Astrocyte of the spinal cord (primary cell): ENCODE results near the gene ZNF576.
A peak's percentile ranks its signal among the peaks of the same experiment; 100 is the strongest.

Source experiments
- DNase-seq: peaks from one replicate; pipeline ENCODE4 v3.0.0; 2011; ENCODE audit warnings: low read depth, low spot score
- H3K4me3 ChIP-seq: 2 replicates; pipeline ENCODE4 v1.5.1; 2011; ENCODE audit warnings: low read depth, mild to moderate bottlenecking, low read length, moderate library complexity
- in situ Hi-C: cut with HindIII; loops from 2 replicates; pipeline ENCODE4 v1.10.0; 2017; ENCODE audit warnings: low sequenced_read_pairs
- TF ChIP-seq, protein P1 (sequence below): IDR thresholded peaks from 2 replicates; pipeline ENCODE4 v1.5.1; 2012; ENCODE audit warnings: low read depth, mild to moderate bottlenecking, low read length, inconsistent platforms

The ZNF576 gene

DNA sequence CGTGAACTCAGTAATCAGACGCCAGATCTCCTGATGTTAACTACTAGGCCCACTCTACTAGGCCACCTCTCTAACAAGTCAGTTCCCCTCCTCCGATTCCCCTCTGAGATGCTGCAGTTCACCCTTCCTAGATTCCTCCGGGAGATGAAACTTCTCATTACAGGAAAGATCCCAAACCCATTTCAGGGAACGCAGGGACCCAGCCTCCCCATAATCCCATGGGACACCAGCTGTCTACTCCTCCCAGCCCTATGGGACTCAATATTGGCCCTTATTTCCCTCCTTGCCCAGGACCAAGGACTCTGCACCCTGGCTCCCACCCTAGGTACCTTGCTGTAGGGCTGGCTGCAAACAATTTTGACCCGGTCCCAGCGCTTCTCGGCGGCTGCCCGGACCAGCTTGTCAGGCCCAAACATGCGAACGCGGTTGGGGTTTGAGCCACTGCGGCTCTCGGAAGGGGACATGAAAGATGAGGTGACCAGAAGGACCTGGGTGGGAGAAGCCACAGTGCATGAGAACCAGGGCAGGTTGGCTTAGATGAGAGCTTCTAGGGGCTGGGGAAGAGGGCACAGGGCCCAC, 42.0 kb upstream of the ZNF576 start:
- in situ Hi-C loops, result no loop called here
- DNase-seq, result no peak
- TF ChIP-seq, protein P1, sequence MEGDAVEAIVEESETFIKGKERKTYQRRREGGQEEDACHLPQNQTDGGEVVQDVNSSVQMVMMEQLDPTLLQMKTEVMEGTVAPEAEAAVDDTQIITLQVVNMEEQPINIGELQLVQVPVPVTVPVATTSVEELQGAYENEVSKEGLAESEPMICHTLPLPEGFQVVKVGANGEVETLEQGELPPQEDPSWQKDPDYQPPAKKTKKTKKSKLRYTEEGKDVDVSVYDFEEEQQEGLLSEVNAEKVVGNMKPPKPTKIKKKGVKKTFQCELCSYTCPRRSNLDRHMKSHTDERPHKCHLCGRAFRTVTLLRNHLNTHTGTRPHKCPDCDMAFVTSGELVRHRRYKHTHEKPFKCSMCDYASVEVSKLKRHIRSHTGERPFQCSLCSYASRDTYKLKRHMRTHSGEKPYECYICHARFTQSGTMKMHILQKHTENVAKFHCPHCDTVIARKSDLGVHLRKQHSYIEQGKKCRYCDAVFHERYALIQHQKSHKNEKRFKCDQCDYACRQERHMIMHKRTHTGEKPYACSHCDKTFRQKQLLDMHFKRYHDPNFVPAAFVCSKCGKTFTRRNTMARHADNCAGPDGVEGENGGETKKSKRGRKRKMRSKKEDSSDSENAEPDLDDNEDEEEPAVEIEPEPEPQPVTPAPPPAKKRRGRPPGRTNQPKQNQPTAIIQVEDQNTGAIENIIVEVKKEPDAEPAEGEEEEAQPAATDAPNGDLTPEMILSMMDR, result no peak
- no peak overlapping the region for H3K4me3 ChIP-seq

DNA sequence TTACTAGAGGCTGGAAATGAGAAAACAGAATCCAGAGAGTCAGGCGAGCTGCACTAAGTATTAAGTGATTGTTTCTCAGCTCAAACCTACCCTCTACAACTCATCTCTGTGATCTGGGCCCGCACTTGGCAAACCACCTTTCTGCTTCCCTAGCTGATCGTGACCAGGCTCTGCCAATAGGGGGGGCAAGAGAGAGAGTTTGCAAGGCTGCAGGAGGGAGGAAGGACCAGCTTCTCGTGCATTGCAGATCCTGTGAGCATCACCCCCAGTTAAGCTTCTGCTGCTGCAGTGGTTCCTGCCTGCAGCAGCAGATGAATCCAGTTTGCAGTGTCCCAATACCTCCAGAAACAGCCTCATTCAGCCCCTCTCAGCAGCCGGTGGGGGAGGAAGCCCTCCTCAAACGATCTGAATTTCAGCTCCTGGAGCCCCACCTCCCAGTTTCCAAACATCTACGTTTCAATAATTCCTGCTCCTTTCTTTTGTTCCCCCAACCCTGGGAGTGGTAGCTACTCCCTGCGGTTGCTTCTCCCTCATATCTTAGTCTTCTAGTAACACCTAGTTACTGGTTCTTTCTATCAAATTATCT, 41.1 kb upstream of the ZNF576 start:
- peak; percentile 68 for DNase-seq
- in situ Hi-C loops, result no loop called here
- H3K4me3 ChIP-seq, result no peak overlapping the region
- TF ChIP-seq, protein P1, result peak; percentile 96

DNA sequence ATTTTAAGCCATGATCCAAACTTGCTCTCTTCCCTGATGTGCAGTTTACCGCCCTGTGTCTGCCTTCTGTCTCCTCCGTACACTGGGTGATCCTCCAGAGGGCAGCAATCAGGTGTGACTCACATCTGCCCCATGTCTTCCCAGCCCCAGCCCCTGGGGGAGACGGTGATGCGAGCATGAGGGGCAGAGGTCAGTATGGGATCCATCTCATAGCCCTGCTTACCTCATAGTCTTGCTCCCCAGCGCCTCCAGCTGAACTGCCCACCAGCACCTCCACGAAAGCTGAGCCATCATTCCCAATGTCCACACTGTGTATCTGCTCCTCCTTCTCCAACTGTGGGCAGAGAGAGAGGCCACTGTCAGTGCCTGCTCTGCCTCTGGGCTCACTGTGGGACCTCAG, 35.7 kb upstream of the ZNF576 start:
- peak; percentile 12 for DNase-seq
- H3K4me3 ChIP-seq, result no peak overlapping the region
- TF ChIP-seq, protein P1, result peak; percentile 33
- in situ Hi-C loops, result no loop called here

DNA sequence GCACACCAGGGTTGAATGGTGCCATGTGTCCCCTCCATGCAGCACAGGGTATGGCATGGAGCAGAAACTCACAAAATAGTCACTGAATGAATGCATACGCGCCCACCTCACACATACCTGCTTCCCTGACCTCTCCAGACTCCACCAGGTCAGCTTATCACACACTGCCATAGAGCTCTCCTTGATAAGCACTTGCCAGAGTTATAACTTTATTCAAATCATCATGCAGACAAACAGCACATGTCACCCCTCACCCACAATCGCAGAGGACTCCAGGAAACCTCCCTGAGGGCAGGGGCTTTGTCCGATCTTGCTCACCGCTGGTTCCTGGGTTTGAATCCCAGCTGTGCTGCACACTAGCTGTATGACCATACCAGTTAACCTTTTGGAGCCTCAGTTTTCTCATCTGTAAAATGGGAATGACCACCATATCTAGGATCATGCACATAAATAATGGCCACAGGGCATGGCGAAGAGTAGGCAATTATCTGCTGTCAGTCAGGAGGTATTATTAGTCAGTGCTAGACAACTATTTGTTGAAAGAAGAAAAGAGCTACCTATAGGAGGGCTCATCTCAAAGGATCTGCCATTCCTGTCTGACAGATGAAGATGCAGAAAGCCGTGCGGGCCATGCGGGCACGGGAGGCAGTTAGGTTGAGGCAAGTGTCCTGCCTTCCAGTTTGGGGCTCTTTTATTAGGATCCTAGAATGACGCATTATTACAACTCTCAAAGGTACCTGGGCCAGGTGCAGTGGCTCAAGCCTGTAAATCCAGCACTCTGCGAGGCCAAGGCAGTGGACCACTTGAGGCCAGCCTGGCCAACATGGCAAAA, 35.0 kb upstream of the ZNF576 start:
- in situ Hi-C loops, result no loop called here
- no peak for DNase-seq
- no peak overlapping the region for H3K4me3 ChIP-seq
- TF ChIP-seq, protein P1, result no peak

DNA sequence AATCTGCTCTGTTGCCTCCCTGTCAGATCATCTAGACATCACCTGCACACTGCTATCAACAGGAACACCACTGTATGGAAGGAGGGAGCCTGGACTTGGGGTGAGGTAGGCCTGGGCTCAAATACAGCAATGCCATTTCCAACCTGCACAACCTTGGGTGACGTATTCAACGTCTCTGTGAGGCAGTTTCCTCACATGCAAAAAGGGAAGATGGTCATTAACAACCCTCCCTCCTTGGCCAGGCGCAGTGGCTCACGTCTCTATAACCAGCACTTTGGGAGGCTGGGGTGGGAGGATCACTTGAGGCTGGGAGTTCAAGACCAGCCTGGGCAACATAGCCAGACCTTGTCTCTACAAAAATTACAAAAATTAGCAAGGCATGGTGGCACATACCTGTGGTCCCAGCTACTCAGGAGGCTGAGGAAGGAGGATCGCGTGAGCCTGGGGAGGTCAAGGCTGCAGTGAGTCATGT, 34.1 kb upstream of the ZNF576 start:
- no peak for DNase-seq
- in situ Hi-C loops, result no loop called here
- no peak overlapping the region for H3K4me3 ChIP-seq
- TF ChIP-seq, protein P1, result no peak

DNA sequence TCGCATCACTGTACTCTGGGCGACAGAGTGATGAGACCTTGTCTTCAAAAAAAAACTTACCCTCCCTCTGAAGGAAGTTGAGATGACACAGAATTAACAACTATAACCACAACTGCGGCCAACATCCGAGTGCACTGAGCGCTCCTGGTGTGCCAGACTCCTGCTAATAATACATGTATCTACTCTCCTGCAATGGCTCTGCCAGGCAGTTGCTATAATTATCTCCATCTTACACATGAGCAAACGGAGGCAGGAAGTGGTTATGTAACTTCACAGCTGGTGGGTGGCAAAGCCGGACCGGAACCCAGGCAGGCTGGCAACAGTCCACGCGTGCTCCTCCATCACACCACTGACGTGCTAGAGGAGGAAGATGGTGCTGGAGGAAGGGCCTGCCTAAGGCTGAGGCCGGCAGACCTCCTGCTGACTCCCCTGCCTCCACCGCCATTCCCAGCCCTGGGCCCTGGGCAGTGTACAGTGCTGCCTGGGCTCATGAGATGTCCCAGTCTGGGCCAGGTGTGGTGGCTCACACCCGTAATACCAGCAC, 33.6 kb upstream of the ZNF576 start:
- in situ Hi-C loops, result no loop called here
- no peak overlapping the region for H3K4me3 ChIP-seq
- DNase-seq, result peak; percentile 91
- TF ChIP-seq, protein P1, result no peak
